T-cell (primary cell): Measurements from ENCODE around the gene DTL. TPM values are rescaled to one million over a fixed set of nuclear protein-coding genes. Genes with fewer than 3 reads are reported as not detected.

Source experiments
- ATAC-seq, 4 experiments: fragments of 200-7000 bp in 3 of 4; fragments of 150-1000 bp in 1 of 4; cut with Tn5 transposase; replicated peaks in 1 of 4; 1 replicate in 3 of 4; 2 replicates in 1 of 4; pipeline ENCODE4 v1.10.0; 2021; ENCODE audit warnings: moderate library complexity in 3 of 4, mild to moderate bottlenecking in 2 of 4, moderate number of reproducible peaks in 1 of 4
- CTCF ChIA-PET, 2 donors: fragments of 300-600 bp; sonication (Branson Sonifier 250); formaldehyde crosslinking; loops; one replicate each; lab custom pipeline; 2022; ENCODE audit warnings: antibody characterized with exemption in 2 of 2; lab: Charles Lee
- POLR2A ChIA-PET, 2 donors: fragments of 300-600 bp; sonication (Branson Sonifier 250); formaldehyde crosslinking; loops; one replicate each; lab custom pipeline; 2022; ENCODE audit warnings: antibody characterized with exemption in 2 of 2; lab: Charles Lee
- DNase-seq, 35 experiments: peaks; one replicate each; pipeline versions ENCODE4 v3.0.0 to v3.0.0-alpha.2; 2013 to 2023
- H3K27ac ChIP-seq: one replicate; pipeline ENCODE4 v1.5.1; 2013; ENCODE audit warnings: low read length
- H3K27me3 ChIP-seq, 2 experiments: replicated peaks in 1 of 2; 1 replicate in 1 of 2; 2 replicates in 1 of 2; pipeline versions ENCODE4 v1.6.1 to v1.7.0; 2013; ENCODE audit warnings: low read length in 1 of 2, mixed read lengths in 1 of 2; ENCODE audit not compliant: control insufficient read depth in 2 of 2, insufficient read depth in 2 of 2; ENCODE audit errors: extremely low read depth in 1 of 2
- H3K36me3 ChIP-seq, 2 donors: 1 replicate in 1 of 2; 2 replicates in 1 of 2; pipeline versions ENCODE4 v1.6.1 to v1.7.0; 2013; ENCODE audit warnings: low read length in 1 of 2; ENCODE audit not compliant: control insufficient read depth in 2 of 2, insufficient read depth in 1 of 2; ENCODE audit errors: extremely low read depth in 1 of 2
- H3K4me1 ChIP-seq, 2 experiments: 1 replicate in 1 of 2; 2 replicates in 1 of 2; pipeline versions ENCODE4 v1.6.1 to v1.7.0; 2013; ENCODE audit warnings: low read length in 2 of 2, mixed read lengths in 1 of 2; ENCODE audit not compliant: insufficient read depth in 2 of 2, control insufficient read depth in 1 of 2; ENCODE audit errors: extremely low read depth in 1 of 2
- H3K4me3 ChIP-seq, 2 donors: 1 replicate in 1 of 2; 2 replicates in 1 of 2; pipeline versions ENCODE4 v1.5.1 to v1.7.0; 2013; ENCODE audit warnings: mild to moderate bottlenecking in 2 of 2, low read length in 1 of 2, moderate library complexity in 1 of 2; ENCODE audit not compliant: control insufficient read depth in 1 of 2; ENCODE audit errors: extremely low read depth in 1 of 2
- H3K9me3 ChIP-seq: 2 replicates; pipeline ENCODE4 v1.7.0; 2013
- H3K27ac Mint-ChIP-seq, 2 donors: one replicate each; pipeline ENCODE4 v1.8.0; 2020 to 2021; ENCODE audit warnings: mild to moderate bottlenecking in 2 of 2, mixed read lengths in 2 of 2
- H3K27me3 Mint-ChIP-seq, 2 donors: one replicate each; pipeline ENCODE4 v1.8.0; 2021 to 2022; ENCODE audit warnings: mixed read lengths in 2 of 2
- H3K36me3 Mint-ChIP-seq: one replicate; pipeline ENCODE4 v1.8.0; 2021; ENCODE audit warnings: mixed read lengths
- H3K4me1 Mint-ChIP-seq, 3 donors: one replicate each; pipeline ENCODE4 v1.8.0; 2020 to 2022; ENCODE audit warnings: mixed read lengths in 3 of 3, mild to moderate bottlenecking in 1 of 3
- H3K4me3 Mint-ChIP-seq, 3 donors: one replicate each; pipeline ENCODE4 v1.8.0; 2020 to 2022; ENCODE audit warnings: mild to moderate bottlenecking in 3 of 3, mixed read lengths in 3 of 3, moderate library complexity in 3 of 3
- H3K9me3 Mint-ChIP-seq, 3 donors: one replicate each; pipeline ENCODE4 v1.8.0; 2020 to 2022; ENCODE audit warnings: mixed read lengths in 3 of 3
- WGBS: methylation state at CpG from one replicate; pipeline ENCODE4 v1.1.5; 2013; ENCODE audit warnings: missing lambda C conversion rate; ENCODE audit not compliant: insufficient coverage; 5-methylcytosine and 5-hydroxymethylcytosine counted together
- total RNA-seq, 35 experiments: library from RNA in 6 of 35; stranded (reverse) in 6 of 35; fragments of 120-200 nt in 1 of 35; gene quantifications; one replicate each; pipeline versions ENCODE4 v1.2.1 to v1.2.4 and lab custom pipeline; 2013 to 2026

DTL gene
- total RNA-seq, 5 donors from 2014 or later (not counting 1 experiment from before 2014, with no cell fraction given), result 0.44 to 1.9 (median 1.2) TPM

DNA sequence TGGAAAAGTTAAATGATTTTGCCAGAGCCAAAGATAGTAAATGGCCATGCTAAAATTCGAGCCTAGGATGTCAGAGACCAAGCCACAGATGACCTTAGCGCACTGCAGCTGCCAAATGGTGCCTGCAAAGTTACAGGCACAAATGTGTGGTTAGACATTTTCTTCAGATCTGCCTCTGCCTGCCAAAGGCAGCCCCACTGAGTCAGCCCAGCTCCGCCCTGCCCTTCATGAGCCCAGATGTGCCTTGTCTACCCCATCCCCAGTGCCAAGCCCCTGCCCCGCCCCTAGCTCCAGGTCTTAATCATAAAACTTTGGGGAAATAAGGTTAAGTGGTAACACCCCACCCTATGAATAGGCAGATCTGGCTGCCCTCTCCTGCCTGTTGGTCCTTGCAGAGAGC is 105.9 kb downstream of the DTL start:
- Mint-ChIP-seq H3K27ac (no peak overlapping the region), H3K9me3 (no peaks in the 10 kb centered on the region), H3K36me3 (no peaks in the 10 kb centered on the region), H3K4me1 (no peaks in the 10 kb centered on the region), H3K4me3 (no peak overlapping the region), H3K27me3 (no peaks in the 10 kb centered on the region)
- POLR2A ChIA-PET, result no interaction called here
- H3K27me3 ChIP-seq, result no peaks in the 10 kb centered on the region
- no peaks in the 10 kb centered on the region for H3K36me3 ChIP-seq
- 81% methylated on average over 2 of the region's 4 CpGs for WGBS
- CTCF ChIA-PET, result no interaction called here
- DNase-seq (no peak), ATAC-seq (no peak)
- H3K27ac ChIP-seq, result no peak overlapping the region
- H3K4me3 ChIP-seq, result no peak overlapping the region
- H3K4me1 ChIP-seq, result no peaks in the 10 kb centered on the region
- H3K9me3 ChIP-seq, result no peaks in the 10 kb centered on the region

DNA sequence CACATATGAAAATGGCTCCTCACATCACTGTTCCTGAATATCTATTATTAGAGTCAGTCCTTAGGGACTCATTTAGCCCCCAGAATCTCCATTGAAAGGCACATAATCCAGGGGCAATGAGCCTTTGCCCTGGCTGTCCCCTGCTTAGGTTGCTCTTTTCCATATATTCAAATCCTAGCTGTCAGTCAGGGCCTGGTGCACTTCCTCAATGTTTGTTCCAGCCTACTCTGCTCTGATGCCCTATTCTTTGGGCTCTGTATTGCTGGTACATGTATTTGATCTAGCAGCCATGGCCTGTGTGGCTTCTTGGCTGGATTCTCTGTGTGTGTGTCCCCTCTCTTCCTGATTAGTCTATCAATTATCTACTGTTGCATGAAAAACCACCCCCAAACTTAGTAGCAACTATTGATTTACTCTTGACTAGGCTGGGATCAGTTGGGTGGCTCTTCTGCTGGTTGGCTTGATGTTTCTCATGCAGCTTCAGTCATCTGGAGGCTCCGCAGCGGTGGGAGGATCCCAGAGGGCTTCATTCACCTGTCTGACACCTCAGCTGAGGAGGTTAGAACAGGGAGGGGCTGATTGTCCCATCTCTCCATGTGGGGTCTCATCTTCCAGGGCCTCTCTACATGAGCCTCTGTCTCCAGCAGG is 107.5 kb downstream of the DTL start:
- Histone ChIP-seq H3K9me3 (no peaks in the 10 kb centered on the region), H3K4me3 (no peak overlapping the region), H3K27ac (no peak overlapping the region), H3K27me3 (no peaks in the 10 kb centered on the region), H3K4me1 (no peaks in the 10 kb centered on the region), H3K36me3 (no peaks in the 10 kb centered on the region)
- ChIA-PET CTCF (interaction anchor here in 1 of 2 donors (1.0 kb wide), 1 partner anchor 72 kb away, joined by 3 read pairs; no protein-coding TSS in a partner anchor), POLR2A (interaction anchor here in 1 of 2 donors (0.6 kb wide), 2 partner anchors 126 to 924 kb away, joined by 3 read pairs; no protein-coding TSS in a partner anchor)
- Mint-ChIP-seq H3K27ac (no peak overlapping the region), H3K4me3 (no peak overlapping the region), H3K36me3 (no peaks in the 10 kb centered on the region), H3K27me3 (no peaks in the 10 kb centered on the region), H3K9me3 (no peaks in the 10 kb centered on the region), H3K4me1 (no peaks in the 10 kb centered on the region)
- 100% methylated on average over 2 of the region's 2 CpGs for whole genome bisulfite sequencing
- no peak for ATAC-seq
- no peak for DNase-seq

- Histone ChIP-seq H3K27me3 (no peaks in the 10 kb centered on the region), H3K4me3 (no peak overlapping the region), H3K27ac (no peak overlapping the region), H3K9me3 (no peaks in the 10 kb centered on the region), H3K36me3 (no peaks in the 10 kb centered on the region), H3K4me1 (no peaks in the 10 kb centered on the region)
- no peak for DNase-seq
- POLR2A ChIA-PET, result no interaction called here
- H3K4me1 Mint-ChIP-seq, result no peaks in the 10 kb centered on the region
- H3K36me3 Mint-ChIP-seq, result no peaks in the 10 kb centered on the region
- CTCF ChIA-PET, result no interaction called here
- no peak for ATAC-seq
- H3K27me3 Mint-ChIP-seq, result no peaks in the 10 kb centered on the region
- no peak overlapping the region for H3K27ac Mint-ChIP-seq
- peaks cover 0 to under 1% (median 0%) of the 10 kb centered on the region in 3 donors for H3K9me3 Mint-ChIP-seq
- WGBS, result 96% methylated on average over 5 of the region's 7 CpGs
- no peak overlapping the region for H3K4me3 Mint-ChIP-seq
Observed at GRCh38 chr1:212147581-212148033, 112.1 kb downstream of the DTL start.

DNA sequence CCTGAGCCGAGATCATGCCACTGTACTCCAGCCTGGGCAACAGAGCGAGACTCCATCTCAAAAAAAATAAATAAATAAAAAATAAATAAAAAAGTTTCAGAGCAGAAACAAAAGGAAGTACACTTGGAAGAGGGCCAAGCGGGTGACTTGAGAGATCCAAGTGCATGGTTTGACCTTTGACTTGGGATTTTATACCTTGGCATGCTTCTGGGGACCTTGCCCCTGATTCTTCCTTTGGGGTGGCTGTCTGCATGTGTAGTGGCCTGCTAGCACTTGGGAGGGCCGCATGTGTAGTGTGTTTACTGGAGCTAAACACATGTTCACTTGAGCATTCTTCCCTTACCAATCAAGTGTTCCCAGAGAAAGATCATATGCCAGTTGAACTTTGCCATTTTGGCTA is 114.0 kb downstream of the DTL start:
- Histone ChIP-seq H3K9me3 (no peaks in the 10 kb centered on the region), H3K4me1 (no peaks in the 10 kb centered on the region), H3K27ac (no peak overlapping the region), H3K36me3 (no peaks in the 10 kb centered on the region), H3K4me3 (no peak overlapping the region), H3K27me3 (no peaks in the 10 kb centered on the region)
- Mint-ChIP-seq H3K4me3 (no peak overlapping the region), H3K36me3 (no peaks in the 10 kb centered on the region), H3K9me3 (peaks cover 0 to 7% (median 2%) of the 10 kb centered on the region in 3 donors), H3K27me3 (no peaks in the 10 kb centered on the region), H3K27ac (no peak overlapping the region), H3K4me1 (no peaks in the 10 kb centered on the region)
- DNase-seq (no peak), ATAC-seq (no peak)
- ChIA-PET CTCF (no interaction called here), POLR2A (no interaction called here)
- 83% methylated on average over 1 of the region's 4 CpGs for WGBS

- Mint-ChIP-seq H3K9me3 (peaks cover 0 to 7% (median 2%) of the 10 kb centered on the region in 3 donors), H3K4me3 (no peak overlapping the region), H3K36me3 (no peaks in the 10 kb centered on the region), H3K4me1 (no peaks in the 10 kb centered on the region), H3K27me3 (no peaks in the 10 kb centered on the region), H3K27ac (no peak overlapping the region)
- DNase-seq (no peak), ATAC-seq (no peak)
- POLR2A ChIA-PET, result no interaction called here
- Histone ChIP-seq H3K36me3 (no peaks in the 10 kb centered on the region), H3K27me3 (no peaks in the 10 kb centered on the region), H3K4me1 (no peaks in the 10 kb centered on the region), H3K4me3 (no peak overlapping the region), H3K9me3 (no peaks in the 10 kb centered on the region), H3K27ac (no peak overlapping the region)
- CTCF ChIA-PET, result interaction anchor here in 1 of 2 donors (1.2 kb wide), 1 partner anchor 215 kb away, joined by 3 read pairs; no protein-coding TSS in a partner anchor
- WGBS, result 61% methylated on average over 2 of the region's 2 CpGs
Observed at GRCh38 chr1:212152308-212152693, 116.8 kb downstream of the DTL start.

- H3K27ac ChIP-seq, result no peak overlapping the region
- Mint-ChIP-seq H3K4me3 (no peak overlapping the region), H3K4me1 (no peaks in the 10 kb centered on the region), H3K27me3 (no peaks in the 10 kb centered on the region), H3K36me3 (no peaks in the 10 kb centered on the region), H3K27ac (no peak overlapping the region), H3K9me3 (peaks cover 0 to 7% (median 2%) of the 10 kb centered on the region in 3 donors)
- no peaks in the 10 kb centered on the region for H3K27me3 ChIP-seq
- H3K9me3 ChIP-seq, result no peaks in the 10 kb centered on the region
- no peaks in the 10 kb centered on the region for H3K36me3 ChIP-seq
- DNase-seq, result no peak
- ChIA-PET CTCF (interaction anchor here in 1 of 2 donors (0.7 kb wide), 1 partner anchor 449 kb away, joined by 3 read pairs; no protein-coding TSS in a partner anchor), POLR2A (interaction anchor here in 1 of 2 donors (0.7 kb wide), 1 partner anchor 33 kb away, joined by 3 read pairs; no protein-coding TSS in a partner anchor)
- H3K4me1 ChIP-seq, result no peaks in the 10 kb centered on the region
- ATAC-seq, result no peak
- no peak overlapping the region for H3K4me3 ChIP-seq
- WGBS, result 100% methylated on average over 2 of the region's 4 CpGs
Observed at GRCh38 chr1:212152869-212153268, 117.3 kb downstream of the DTL start.
